ENCODE measurements around the gene SLC46A3. TPM values are rescaled to one million over a fixed set of nuclear protein-coding genes. Genes with fewer than 3 reads are reported as not detected.
A peak's percentile ranks its signal among the peaks of the same experiment; 100 is the strongest.

Gene SLC46A3
- total and polyA plus RNA-seq, 2 donors (not counting 1 experiment from before 2014, with no cell fraction given) = 13.1 to 19.0 TPM

- peaks cover 61% of the 10 kb centered on the region for H3K4me1 Mint-ChIP-seq
- no peak for DNase-seq
- WGBS (ENCODE audit: insufficient coverage) = 5% methylated on average over 4 of the region's 8 CpGs
These were observed 60.3 kb downstream of the SLC46A3 start for GRCh38 chr13:28658539-28658795.

More at GRCh38 chr13:28658539-28658795, 60.3 kb downstream of the SLC46A3 start:
- ATAC-seq (ENCODE audit: low read depth) = peak; percentile 7
- Mint-ChIP-seq H3K27ac (peak overlapping the region; percentile 98), H3K9me3 (ENCODE audit: insufficient read depth) (no peaks in the 10 kb centered on the region), H3K4me3 (peak overlapping the region; percentile 97), H3K27me3 (no peaks in the 10 kb centered on the region)
- Histone ChIP-seq H3K27ac (ENCODE audit: low read length in 2 of 2) (peak overlapping the region; percentile 86 to 93), H3K9me3 (ENCODE audit: control extremely low read depth in 1 of 3, control insufficient read depth in 2 of 3, insufficient read depth in 1 of 3, low read length in 2 of 3) (no peaks in the 10 kb centered on the region), H3K4me1 (ENCODE audit: control insufficient read depth in 2 of 2, insufficient read depth in 2 of 2, low read length in 2 of 2) (peaks cover 44% of the 10 kb centered on the region in 2 donors), H2AFZ (ENCODE audit: insufficient read depth, low read depth, low read length, poor library complexity, severe bottlenecking) (peak overlapping the region; percentile 73), H3K4me3 (ENCODE audit: control extremely low read depth in 1 of 5, extremely low read depth in 1 of 5, insufficient read depth in 1 of 5, low read depth in 2 of 5, low read length in 4 of 5) (peak overlapping the region; percentile 78 to 97 (median 89)), H3K4me2 (replicated peaks; ENCODE audit: low read depth, low read length, poor library complexity, severe bottlenecking) (peak overlapping the region; percentile 88), H3K9ac (ENCODE audit: low read length) (peak overlapping the region; percentile 91), H4K20me1 (ENCODE audit: control insufficient read depth, insufficient read depth, low read length, poor library complexity, severe bottlenecking) (peaks cover 13% of the 10 kb centered on the region), H3K79me2 (ENCODE audit: control insufficient read depth, insufficient read depth, low read length) (peaks cover 97% of the 10 kb centered on the region), H3K27me3 (replicated peaks in 1 of 4; ENCODE audit: control extremely low read depth in 1 of 4, control insufficient read depth in 3 of 4, insufficient read depth in 4 of 4, low read length in 3 of 4) (no peaks in the 10 kb centered on the region), H3K36me3 (replicated peaks in 1 of 2; ENCODE audit: control extremely low read depth in 1 of 2, control insufficient read depth in 1 of 2, extremely low read depth in 1 of 2, insufficient read depth in 2 of 2, low read length in 1 of 2) (peaks cover 5 to 24% of the 10 kb centered on the region in 2 experiments)
- ChIA-PET POLR2A (interaction anchor here (0.6 to 0.8 kb wide), 2 partner anchors 13 to 60 kb away, joined by 3 read pairs; partner anchors contain the start of gene SLC46A3), CTCF (interaction anchor here (0.6 to 3.1 kb wide), 5 partner anchors 22 to 335 kb away, joined by 3 to 15 read pairs (median 4); no protein-coding TSS in a partner anchor)
- intact Hi-C loops (cut with micrococcal nuclease) = loop anchor here (1.0 to 5.0 kb wide), 6 partner anchors 21 to 1208 kb away; partner anchors contain the start of genes LNX2, MTIF3 and POLR1D
- TF ChIP-seq EZH2 (IDR thresholded peaks at IDR 0.05; ENCODE audit: borderline replicate concordance, insufficient read depth, low read depth, low read length, poor library complexity, severe bottlenecking) (no peak), CTCF (IDR thresholded peaks at IDR 0.05) (no peak)
